Hematopoietic multipotent progenitor cell treated with erythropoietin and hydrocortisone succinate and interleukin-3 and kit ligand, for 6 days (in vitro differentiated cells): Measurements from ENCODE around the gene RALB.

Experiments used
- DNase-seq: peaks from one replicate; pipeline ENCODE4 v3.0.0-alpha.2; 2015

The RALB gene

GRCh38 chr2:120252225-120253020 is at the start of gene RALB:
RALB (plus strand) TSS chr2:120252852; CDS start chr2:120278665, 25,813 bp downstream.
- peak; percentile 99 for DNase-seq

- DNase-seq = no peak
These were observed 49.2 kb upstream of the RALB start for GRCh38 chr2:120203251-120204021.

GRCh38 chr2:120204022-120204405 is 48.6 kb upstream of the RALB start:
- DNase-seq = no peak

GRCh38 chr2:120204417-120204816 is 48.2 kb upstream of the RALB start:
- DNase-seq = no peak

GRCh38 chr2:120204945-120205670 is 47.5 kb upstream of the RALB start:
- no peak for DNase-seq

- no peak for DNase-seq
These were observed 46.5 kb upstream of the RALB start for GRCh38 chr2:120206022-120206581.

- DNase-seq = no peak
These were observed 44.0 kb upstream of the RALB start for GRCh38 chr2:120208381-120209353.

GRCh38 chr2:120209427-120210269 is 43.0 kb upstream of the RALB start:
- DNase-seq = no peak

GRCh38 chr2:120210270-120210693 is 42.4 kb upstream of the RALB start:
- no peak for DNase-seq

GRCh38 chr2:120218181-120218580 is 34.5 kb upstream of the RALB start:
- no peak for DNase-seq

GRCh38 chr2:120219291-120219690 is 33.4 kb upstream of the RALB start:
- no peak for DNase-seq

- no peak for DNase-seq
These were observed 32.9 kb upstream of the RALB start for GRCh38 chr2:120219766-120220165.

GRCh38 chr2:120220756-120221155 is 31.9 kb upstream of the RALB start:
- DNase-seq = no peak

- no peak for DNase-seq
These were observed 31.0 kb upstream of the RALB start for GRCh38 chr2:120221616-120222015.

GRCh38 chr2:120222186-120223033 is 30.2 kb upstream of the RALB start:
- no peak for DNase-seq

GRCh38 chr2:120223034-120223912 is 29.4 kb upstream of the RALB start, which contains the start of gene TMEM185B:
TMEM185B (minus strand) TSS chr2:120223400; CDS start chr2:120222976, 424 bp downstream.
- DNase-seq = peak; percentile 83

- no peak for DNase-seq
These were observed 28.4 kb upstream of the RALB start for GRCh38 chr2:120224256-120224655.

- no peak for DNase-seq
These were observed 27.7 kb upstream of the RALB start for GRCh38 chr2:120224735-120225548.
